HG03342 (cell line): ENCODE results near the gene NBAS.
"Not testable (repeated sequence)": the region's sequence is repeated elsewhere in the genome, so short reads cannot be mapped to it uniquely, and the experiment has no call there.

ENCODE experiments used
- ATAC-seq: cut with Tn5 transposase; IDR thresholded peaks from one replicate; pipeline ENCODE4 v1.9.1; 2021; ENCODE audit warnings: mild to moderate bottlenecking, moderate library complexity; ENCODE audit not compliant: unreplicated experiment

The NBAS gene

DNA sequence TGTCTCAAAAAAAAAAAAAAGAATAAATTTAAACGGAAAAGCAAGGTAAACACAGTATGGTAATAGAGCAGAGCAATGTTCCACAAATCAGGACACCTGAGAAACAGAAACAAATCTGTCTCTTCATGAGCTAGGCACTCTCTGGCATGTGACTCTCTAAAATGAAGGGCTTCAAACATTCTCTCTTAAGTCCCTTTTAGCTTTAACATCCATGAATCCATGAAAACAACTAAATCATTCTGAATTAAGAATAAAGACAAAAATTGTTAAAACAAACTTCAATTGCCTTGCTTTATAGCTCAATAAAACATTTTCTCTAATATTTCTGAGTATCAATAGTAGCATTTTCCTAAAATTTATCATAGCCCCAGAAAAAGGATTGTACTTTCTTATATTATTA lies 132.1 kb downstream of the NBAS start:
- no peak for ATAC-seq

DNA sequence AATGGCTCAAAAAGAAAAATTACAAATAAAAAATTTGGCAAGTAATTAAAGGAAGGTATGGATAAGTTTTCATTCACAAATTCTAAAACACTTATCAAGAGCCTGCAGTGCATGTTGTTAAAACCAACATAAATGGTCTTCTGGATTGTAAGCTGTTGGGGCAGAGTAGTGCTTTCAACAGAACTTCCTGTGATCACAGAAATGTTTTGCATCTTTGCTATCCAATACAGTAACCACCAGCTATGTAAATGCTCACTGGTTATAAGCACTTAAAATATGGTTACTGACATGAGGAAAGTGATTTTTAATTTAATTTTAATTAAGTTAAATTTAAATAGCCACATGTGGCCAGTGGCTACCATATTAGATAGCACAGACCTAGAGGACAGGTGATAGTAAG lies 133.1 kb downstream of the NBAS start:
- no peak for ATAC-seq

DNA sequence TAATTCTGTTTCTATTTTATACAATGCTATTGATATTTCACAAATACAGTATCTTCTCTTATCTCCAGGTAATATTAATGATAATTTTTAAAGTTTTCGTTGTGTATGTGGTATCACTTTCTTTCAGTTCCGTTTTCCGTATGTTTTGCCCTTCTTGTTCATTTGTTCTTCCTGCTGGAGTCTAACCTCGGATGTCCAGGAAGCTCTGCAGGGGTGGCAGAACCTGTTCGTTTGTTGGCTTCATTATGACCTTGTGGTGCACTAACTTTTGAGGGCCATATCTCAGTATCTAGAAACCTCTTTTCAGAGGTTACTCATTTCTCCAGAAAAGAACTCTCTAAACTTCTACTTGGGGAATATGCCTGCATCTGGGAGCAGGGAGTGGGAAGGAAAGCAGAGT lies 134.5 kb downstream of the NBAS start:
- ATAC-seq, result no peak

DNA sequence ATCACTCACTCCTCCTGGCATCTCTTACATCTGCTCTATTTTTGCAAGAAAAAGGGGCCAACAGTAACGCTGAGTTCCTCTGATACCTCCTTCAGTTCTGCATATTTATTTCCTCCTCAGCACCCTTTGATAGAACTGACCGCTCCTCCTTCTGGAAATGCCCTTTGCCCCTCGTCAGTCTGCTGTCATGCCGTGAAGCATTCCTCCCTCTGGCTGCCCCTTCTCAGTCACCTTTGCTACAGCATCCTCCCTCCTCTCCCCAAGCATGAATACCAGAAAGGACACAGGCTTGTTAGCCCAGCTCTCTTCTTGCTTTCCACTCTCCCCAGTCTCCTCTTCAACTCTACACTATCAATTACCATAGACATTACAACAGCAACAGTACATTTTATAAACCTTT lies 135.4 kb downstream of the NBAS start:
- no peak for ATAC-seq

DNA sequence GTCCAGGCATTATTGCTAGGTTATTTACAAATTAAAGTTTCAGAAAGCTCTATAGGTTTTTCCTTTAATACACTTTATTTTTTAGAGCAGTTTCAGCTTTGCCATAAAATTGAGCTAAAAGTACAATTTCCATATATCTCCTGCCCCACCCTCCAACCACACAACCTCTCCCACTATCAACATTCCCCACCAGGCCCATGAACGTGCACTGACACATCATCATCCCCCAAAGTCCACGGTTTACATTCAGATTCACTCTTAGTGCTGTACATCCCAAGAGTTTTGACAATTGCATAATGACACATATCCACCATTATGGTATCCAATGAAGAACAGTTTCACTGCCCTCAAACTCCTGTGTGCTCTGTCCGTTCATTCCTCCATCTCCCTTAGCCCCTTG lies 139.4 kb downstream of the NBAS start:
- no peak for ATAC-seq

DNA sequence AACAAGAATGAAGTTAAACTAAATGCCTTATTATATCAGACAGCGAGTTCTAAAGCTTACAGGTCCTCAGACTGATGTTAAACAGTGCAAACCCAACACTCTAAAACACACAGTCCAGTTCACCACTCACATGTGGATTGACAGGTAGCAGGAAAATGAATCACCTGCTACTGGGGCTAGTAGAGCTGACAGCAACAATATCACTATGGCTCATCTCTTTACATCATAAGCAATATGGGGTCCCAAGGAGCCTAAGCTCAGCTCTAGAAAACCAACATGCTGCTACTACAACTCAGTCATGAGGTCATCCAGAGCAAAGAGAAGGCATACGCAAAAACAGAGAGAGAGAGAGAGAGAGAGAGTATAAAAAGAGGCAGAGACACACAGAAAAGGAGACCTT lies 145.4 kb downstream of the NBAS start:
- no peak for ATAC-seq

DNA sequence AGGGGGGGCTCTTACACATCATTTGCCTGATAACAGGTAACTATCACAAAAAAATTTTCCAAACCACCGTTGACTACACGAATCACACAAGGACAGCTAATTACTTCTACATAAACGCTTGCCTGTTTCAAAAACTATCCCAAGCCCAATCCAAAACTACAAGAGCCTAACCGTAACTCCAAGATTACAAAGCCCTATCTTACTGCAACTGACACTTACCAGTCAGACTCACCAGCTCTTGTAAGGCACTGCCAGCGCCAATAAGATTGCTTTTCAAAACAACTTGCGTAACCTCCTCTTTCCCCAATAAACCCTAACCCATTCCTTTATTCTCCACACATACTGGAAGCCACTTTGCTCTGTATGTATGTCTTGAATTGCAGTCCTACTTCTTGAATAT lies 148.4 kb downstream of the NBAS start:
- no peak for ATAC-seq

DNA sequence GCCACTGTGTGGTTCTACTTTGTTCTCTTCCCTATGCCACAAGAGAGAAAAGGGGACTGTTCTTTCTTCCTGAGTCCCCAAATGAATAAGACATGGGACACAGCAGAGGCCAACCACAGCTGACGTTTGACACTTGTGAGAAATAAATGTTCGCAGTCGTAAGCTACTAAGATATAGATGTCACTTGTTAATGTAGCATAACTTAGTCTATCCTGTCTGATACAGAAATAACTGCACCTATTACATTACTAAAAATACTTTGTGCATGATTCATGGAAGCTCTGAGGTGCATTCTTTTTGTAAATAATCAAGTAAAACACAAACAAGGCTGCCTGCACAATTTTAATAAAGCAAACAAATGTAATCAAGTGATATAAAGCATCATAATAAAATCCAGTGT lies 148.8 kb downstream of the NBAS start:
- no peak for ATAC-seq

DNA sequence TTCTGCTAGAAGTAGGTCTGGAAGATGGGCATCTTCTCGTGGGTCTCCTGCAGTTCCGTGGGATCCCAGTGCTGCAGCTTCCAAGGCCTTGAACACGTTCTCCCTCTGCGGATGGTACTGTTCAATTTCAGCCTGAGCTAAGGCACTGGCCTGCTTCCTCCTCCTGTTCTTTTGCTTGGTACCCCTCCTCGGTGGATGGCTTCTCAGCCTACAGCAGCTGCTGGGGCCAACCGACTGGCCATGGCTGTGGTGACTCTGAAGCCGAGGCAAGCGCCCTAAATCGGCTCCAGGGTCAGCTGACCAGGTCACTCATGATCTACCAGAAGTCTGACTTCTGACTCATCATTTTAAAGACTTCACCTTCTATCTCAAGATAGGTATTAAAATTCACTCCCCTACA lies 150.2 kb downstream of the NBAS start:
- no peak for ATAC-seq

DNA sequence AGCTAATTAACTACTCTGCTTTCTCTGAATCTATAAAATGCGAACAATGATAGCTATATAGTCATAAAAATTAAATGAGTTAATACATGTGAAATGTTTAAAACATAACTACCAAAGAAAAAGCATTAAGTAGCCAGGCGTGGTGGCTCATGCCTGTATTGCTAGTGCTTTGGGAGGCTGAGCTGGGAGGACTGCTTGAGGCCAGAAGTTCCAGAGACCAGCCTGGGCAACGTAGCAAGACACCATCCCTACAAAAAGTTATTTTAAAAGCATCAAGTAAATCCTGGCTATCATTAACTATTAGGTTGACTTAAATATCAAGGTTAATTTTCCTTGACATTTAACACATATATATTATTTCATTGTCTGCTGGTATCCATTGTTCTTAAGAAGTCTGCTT lies 152.4 kb downstream of the NBAS start:
- no peak for ATAC-seq

DNA sequence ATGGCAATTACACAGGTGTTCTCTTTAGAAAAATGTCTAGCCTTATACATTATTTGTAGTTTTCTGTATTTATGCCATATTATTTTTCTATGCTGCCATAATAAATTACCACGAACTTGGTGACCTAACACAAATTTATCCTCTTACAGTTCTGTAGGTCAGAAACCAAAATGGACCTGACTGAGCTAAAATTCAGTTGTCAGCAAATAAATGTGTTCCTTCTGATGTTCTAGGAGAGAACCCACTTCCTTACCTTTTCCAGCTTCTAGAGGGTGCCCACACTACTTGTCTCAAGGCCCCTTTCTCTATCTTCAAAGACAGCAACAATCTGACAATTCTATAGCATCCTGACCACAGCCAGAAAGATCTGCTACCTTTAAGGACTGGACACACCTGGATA lies 153.5 kb downstream of the NBAS start:
- ATAC-seq, result no peak

DNA sequence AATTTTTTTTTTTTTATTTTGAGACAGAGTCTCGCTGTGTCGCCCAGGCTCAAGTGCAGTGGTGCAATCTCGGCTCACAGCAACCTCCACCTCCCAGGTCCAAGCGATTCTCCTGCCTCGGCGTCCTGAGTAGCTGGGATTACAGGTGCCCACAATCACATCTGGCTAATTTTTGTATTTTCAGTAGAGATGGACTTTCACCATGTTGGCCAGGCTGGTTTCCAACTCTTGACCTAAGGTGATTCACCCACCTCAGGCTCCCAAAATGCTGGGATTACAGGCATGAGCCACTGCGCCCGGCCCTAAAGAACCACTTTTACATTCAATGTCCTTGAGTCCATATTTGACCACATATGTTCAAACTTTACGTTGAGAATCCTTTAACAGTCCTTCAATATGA lies 156.6 kb downstream of the NBAS start:
- ATAC-seq, result not testable (repeated sequence)

DNA sequence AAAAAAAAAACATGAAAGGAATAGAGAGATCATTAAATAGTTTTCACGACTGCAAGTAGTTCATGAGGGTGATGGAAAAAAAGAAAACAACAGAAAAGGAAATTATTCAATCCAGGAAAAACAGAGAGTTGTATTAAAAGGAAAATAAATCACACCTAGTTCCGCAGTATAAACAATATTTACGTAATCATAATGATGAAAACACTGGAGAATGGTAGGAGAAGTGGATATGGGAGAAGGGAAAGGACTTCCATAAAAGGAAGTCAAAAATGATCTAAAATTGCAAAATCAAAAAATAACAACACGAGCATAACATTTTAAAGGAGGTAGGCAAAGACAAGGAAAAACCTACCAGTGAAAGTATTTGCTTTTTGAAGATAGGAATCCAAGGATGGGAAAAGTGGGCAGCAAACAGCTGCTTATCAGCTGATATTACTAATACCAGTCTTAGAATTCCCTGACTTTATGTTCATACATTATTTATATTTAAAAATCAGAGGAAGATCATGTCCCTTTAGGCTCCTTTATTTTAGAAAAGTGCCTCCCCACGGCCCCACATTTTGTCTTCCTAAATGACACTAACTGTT lies 160.8 kb downstream of the NBAS start:
- no peak for ATAC-seq

DNA sequence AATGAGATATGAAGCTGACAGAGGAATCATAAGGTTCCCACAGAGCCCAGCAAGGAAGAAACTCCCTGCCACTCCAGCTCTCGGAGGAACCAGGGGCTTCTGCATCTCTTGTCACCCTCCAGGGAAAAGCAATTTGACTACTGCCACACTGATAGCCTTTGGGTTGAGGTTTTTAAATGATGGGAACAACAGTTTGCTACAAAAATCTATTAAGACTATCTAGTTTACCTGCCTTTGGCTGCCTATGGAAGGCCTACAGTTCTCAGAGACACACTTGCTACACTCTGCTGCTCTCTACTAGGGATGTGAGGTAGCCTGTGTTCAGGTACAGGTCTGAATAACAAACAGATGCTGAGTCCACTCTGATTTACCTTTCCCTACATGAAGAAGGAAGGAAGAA lies 161.9 kb downstream of the NBAS start:
- no peak for ATAC-seq

DNA sequence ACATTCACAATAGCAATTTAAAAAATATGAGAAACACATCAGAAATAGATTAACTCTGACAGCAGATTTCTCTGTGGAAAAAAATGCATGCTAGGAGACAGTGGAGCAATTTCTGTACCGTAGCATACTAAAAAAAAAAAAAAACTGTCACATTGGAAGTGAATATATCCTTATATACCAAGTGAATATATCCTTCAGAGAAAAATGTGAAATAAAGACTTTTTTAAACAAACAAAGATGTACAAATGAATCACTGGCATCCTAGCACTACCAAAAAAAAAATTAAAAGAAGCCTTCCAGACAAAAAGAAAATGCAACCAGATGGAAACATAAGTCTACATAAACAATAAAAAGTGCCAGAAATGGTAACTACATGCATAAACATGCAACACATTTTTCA lies 169.4 kb downstream of the NBAS start:
- no peak for ATAC-seq

DNA sequence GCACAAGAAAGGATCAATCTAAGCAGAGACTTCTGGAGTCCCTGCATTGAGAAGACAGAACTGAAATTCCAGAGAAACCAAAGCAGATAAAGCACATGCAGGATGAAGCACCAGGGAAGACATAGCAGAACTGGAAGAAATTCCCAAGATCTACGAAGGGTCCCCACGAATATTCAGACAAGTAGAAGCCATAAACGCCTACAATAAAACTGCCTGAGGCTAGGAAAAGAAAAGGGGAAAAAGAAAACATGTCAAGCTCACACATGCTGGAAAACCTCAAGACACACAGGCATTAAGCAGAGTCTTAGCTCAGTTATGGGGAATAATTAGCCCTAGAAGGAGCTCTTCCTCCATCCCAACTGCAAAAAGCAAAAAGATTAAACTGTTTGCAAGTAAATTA lies 171.2 kb downstream of the NBAS start:
- ATAC-seq, result no peak

DNA sequence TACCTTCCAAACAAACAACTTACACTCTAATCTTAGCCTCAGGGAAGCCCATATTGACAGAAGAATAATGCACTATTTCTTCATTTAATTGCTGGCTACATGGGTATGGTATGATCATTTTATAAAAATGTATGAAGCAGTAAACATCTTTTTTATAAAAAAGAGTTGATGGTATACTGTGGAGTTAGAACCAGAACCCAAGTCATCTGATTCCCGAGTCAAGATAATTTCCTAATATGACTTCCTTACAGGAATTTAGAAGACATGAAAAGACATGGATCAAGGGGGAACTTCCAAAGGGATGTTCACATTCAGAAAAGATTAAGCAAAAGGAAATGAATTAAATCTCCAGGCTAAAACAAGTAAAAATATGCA lies 171.8 kb downstream of the NBAS start:
- no peak for ATAC-seq

DNA sequence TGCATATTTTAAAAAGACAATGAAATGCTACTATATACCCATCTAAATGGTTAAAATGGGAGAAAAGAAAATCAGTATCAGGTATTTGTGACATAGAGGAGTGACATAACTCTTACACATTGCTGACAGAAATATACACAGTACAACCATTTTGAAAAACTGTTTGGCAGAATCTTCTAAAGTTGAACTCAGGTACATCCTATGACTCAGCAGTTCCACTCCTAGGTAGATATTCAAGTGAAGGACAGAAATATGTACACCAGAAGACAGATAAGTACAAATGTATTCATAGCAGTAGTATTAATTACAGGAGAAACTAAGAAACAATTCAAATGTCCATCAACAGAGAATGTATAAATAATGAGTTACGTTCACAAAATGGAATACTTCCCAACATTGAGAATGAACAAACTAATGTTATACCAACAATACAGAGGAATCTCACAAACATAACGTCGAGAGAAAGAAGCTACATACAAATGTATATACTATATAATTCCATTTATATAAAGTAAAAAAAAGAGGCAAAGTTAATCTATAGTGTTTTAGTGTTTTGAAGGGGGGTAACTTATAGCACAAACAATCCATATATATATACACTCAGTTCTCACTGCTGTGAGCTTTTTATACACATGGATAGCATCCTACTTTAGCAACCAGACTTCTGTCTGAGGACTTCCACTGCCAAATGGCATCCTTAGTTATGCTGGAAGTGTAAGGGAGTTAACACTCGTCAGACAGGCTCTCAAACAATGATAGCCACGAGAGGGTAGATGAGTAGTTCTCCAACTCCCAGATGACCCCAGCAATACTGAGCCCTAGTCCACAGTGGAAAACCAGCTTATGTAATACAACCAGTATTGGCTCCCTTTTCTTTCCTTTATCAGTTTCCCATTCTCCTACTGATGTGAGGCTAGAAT lies 172.5 kb downstream of the NBAS start:
- ATAC-seq, result no peak

DNA sequence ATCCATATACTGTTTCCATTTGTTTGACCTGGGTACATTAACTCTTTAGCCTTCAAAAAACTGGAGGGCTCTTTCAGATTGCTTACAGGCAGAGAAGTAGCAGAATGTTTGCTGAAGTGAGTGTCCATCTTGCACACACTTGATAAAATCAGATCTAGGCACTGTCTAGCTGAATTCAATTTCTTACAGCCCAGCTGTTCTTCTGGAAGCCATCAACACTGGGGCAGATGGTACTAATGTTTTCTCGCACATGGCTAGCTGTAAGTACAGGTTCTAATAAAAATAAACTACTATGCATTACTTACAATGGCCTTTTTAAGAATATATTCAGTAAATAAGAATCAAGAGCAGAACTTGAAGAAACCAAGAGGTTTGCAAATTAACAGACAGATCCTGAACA lies 175.9 kb downstream of the NBAS start:
- no peak for ATAC-seq

DNA sequence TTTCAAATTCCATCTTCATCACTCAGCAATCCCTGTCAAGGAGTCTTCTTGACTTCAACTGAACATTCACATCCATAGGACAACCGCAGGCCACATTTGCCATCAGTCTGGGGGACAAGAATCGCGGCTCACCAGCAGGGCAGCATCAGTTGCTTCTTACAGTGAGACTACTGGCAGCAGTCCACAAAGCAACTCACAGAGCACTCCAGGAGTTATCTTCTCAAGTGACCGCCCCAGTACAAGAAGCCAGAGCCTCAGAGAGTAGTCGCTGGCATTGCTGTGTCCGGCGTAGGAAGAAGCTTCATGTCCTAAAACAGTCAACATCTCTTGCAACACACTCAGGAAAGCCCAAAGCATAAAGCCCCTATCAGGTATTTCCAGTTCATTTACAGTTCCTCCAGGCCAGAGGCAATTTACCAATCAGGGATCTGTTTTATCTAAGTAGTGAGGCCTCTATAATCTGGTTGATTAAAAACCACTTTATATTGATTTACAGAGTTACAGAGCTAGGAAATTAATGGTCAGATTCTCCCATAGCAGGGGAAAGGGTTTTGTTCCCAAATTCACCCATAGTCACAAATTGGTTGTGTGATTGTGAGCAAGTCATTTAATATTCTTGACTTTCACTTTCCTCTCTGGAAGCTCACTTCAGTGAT lies 177.3 kb downstream of the NBAS start:
- ATAC-seq, result no peak

DNA sequence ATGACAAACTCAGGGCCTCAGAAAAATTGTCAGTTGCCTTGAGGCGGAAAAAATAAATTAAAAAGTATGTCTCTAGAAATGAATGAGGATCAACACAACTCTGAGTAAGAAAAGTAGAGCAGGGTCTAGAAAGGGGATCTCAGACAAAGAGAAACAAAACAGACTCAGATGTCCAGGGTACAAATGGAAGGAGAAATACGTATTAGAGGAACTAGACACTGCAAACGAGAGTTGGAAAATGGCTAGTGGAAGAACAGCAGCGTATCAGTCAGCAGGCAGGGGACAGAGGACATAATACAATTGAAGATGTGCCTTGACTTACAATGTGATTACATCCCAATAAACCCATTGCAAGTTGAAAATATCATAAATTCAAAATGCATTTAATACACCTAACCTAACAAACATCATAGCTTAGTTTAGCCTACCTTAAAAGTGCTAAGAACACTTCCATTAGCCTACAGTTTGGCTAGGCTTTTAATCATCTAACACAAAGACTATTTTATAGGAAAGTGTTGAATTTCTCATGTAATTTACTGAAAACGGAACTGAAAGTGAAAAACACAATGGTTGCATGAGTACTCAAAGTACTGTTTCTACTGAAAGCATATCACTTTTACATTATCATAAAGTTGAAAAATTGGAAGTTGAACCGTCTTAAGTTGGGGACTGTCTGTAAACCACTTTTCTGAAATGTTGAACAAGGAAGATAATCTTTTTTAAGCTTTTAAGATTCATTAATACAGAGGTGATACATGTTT lies 182.8 kb downstream of the NBAS start:
- ATAC-seq, result peak; percentile 58
